GM12892 (cell line): Measurements from ENCODE around the gene KRT17.

Experiments
- POLR2A ChIP-seq: IDR thresholded peaks from 2 replicates; pipeline ENCODE4 v1.6.1; 2011; ENCODE audit warnings: low read depth, low read length, control low read depth
- POLR2AphosphoS5 ChIP-seq: IDR thresholded peaks from 2 replicates; pipeline ENCODE4 v1.6.1; 2011; ENCODE audit warnings: low read depth, low read length, control low read depth
- TAF1 ChIP-seq: IDR thresholded peaks from 2 replicates; pipeline ENCODE4 v1.6.1; 2011; ENCODE audit warnings: low read depth, mild to moderate bottlenecking, control low read depth, low read length, borderline replicate concordance

GRCh38 chr17:41665566-41666236 lies 41.3 kb upstream of the KRT17 start:
- TF ChIP-seq POLR2AphosphoS5 (no peak), POLR2A (no peak; the same call in 1 of the 2 replicates), TAF1 (no peak)
